B cell (primary cell): ENCODE measurements around the gene UBXN2A. TPM values are rescaled to one million over a fixed set of nuclear protein-coding genes. Genes with fewer than 3 reads are reported as not detected.

Experiments used
- ATAC-seq: fragments of 200-7000 bp; cut with Tn5 transposase; one replicate; pipeline ENCODE4 v1.10.0; 2021; ENCODE audit warnings: low read depth, mild to moderate bottlenecking, moderate number of reproducible peaks, moderate library complexity
- CTCF ChIA-PET: fragments of 350-600 bp; sonication (Branson Sonifier 250); formaldehyde crosslinking; loops from one replicate; lab custom pipeline; 2021; ENCODE audit warnings: antibody characterized with exemption, inconsistent platforms; lab: Charles Lee
- POLR2A ChIA-PET: fragments of 350-600 bp; sonication (Branson Sonifier 250); formaldehyde crosslinking; loops from one replicate; lab custom pipeline; 2021; ENCODE audit warnings: antibody characterized with exemption; lab: Charles Lee
- DNase-seq: peaks from one replicate; pipeline ENCODE4 v3.0.0; 2013
- H2AFZ ChIP-seq: 2 replicates; pipeline ENCODE4 v1.6.1; 2012; ENCODE audit warnings: mild to moderate bottlenecking, low read depth, low read length; ENCODE audit not compliant: insufficient read depth, poor library complexity, severe bottlenecking
- H3K27ac ChIP-seq, 2 donors: 1 replicate in 1 of 2; 2 replicates in 1 of 2; pipeline ENCODE4 v1.5.1; 2012 to 2013; ENCODE audit warnings: low read length in 2 of 2, mild to moderate bottlenecking in 2 of 2, moderate library complexity in 1 of 2
- H3K27me3 ChIP-seq, 4 experiments: fragments of 200-600 bp in 1 of 4; sonication (generic) in 1 of 4; replicated peaks in 1 of 4; 1 replicate in 2 of 4; 2 replicates in 2 of 4; pipeline versions ENCODE4 v1.6.1 to v1.7.0; 2013 to 2016; ENCODE audit warnings: low read length in 3 of 4, mild to moderate bottlenecking in 2 of 4, mixed read lengths in 1 of 4, moderate library complexity in 1 of 4; ENCODE audit not compliant: insufficient read depth in 4 of 4, control insufficient read depth in 3 of 4; ENCODE audit errors: control extremely low read depth in 1 of 4
- H3K36me3 ChIP-seq, 2 experiments: replicated peaks in 1 of 2; 1 replicate in 1 of 2; 2 replicates in 1 of 2; pipeline versions ENCODE4 v1.6.1 to v1.7.1; 2013; ENCODE audit warnings: low read length in 1 of 2; ENCODE audit not compliant: insufficient read depth in 2 of 2, control insufficient read depth in 1 of 2; ENCODE audit errors: control extremely low read depth in 1 of 2, extremely low read depth in 1 of 2
- H3K4me1 ChIP-seq, 2 donors: fragments of 200-600 bp in 1 of 2; sonication (generic) in 1 of 2; 1 replicate in 1 of 2; 2 replicates in 1 of 2; pipeline versions ENCODE4 v1.5.1 to v1.6.1; 2013 to 2017; ENCODE audit warnings: low read length in 2 of 2; ENCODE audit not compliant: control insufficient read depth in 2 of 2, insufficient read depth in 2 of 2
- H3K4me2 ChIP-seq: replicated peaks from 2 replicates; pipeline ENCODE3; 2012; ENCODE audit warnings: mild to moderate bottlenecking, low read depth, low read length; ENCODE audit not compliant: poor library complexity, severe bottlenecking
- H3K4me3 ChIP-seq, 5 experiments: fragments of 200-600 bp in 1 of 5; sonication (generic) in 1 of 5; 1 replicate in 3 of 5; 2 replicates in 2 of 5; pipeline versions ENCODE4 v1.5.1 to v1.7.0; 2011 to 2016; ENCODE audit warnings: low read length in 4 of 5, mild to moderate bottlenecking in 4 of 5, low read depth in 2 of 5, control low read depth in 1 of 5, moderate library complexity in 1 of 5; ENCODE audit not compliant: insufficient read depth in 1 of 5; ENCODE audit errors: control extremely low read depth in 1 of 5, extremely low read depth in 1 of 5
- H3K79me2 ChIP-seq: fragments of 200-600 bp; sonication (generic); one replicate; pipeline ENCODE4 v1.6.0; 2016; ENCODE audit warnings: low read length; ENCODE audit not compliant: control insufficient read depth, insufficient read depth
- H3K9ac ChIP-seq: fragments of 200-600 bp; sonication (generic); 2 replicates; pipeline ENCODE4 v1.6.1; 2017; ENCODE audit warnings: mild to moderate bottlenecking, low read length, moderate library complexity
- H3K9me3 ChIP-seq, 3 donors: one replicate each; pipeline versions ENCODE4 v1.6.1 to v1.7.1; 2013; ENCODE audit warnings: low read length in 2 of 3; ENCODE audit not compliant: control insufficient read depth in 2 of 3, insufficient read depth in 1 of 3; ENCODE audit errors: control extremely low read depth in 1 of 3
- H4K20me1 ChIP-seq: 2 replicates; pipeline ENCODE4 v1.6.0; 2012; ENCODE audit warnings: mild to moderate bottlenecking, low read length; ENCODE audit not compliant: insufficient read depth, control insufficient read depth, poor library complexity, severe bottlenecking
- H3K27ac Mint-ChIP-seq: one replicate; pipeline ENCODE4 v1.8.0; 2021; ENCODE audit warnings: mixed read lengths
- H3K27me3 Mint-ChIP-seq: one replicate; pipeline ENCODE4 v1.8.0; 2021; ENCODE audit warnings: mixed read lengths
- H3K4me1 Mint-ChIP-seq: one replicate; pipeline ENCODE4 v1.8.0; 2021; ENCODE audit warnings: mixed read lengths
- H3K4me3 Mint-ChIP-seq: one replicate; pipeline ENCODE4 v1.8.0; 2021; ENCODE audit warnings: mixed read lengths
- H3K9me3 Mint-ChIP-seq: one replicate; pipeline ENCODE4 v1.8.0; 2022; ENCODE audit warnings: mixed read lengths; ENCODE audit not compliant: insufficient read depth
- CTCF ChIP-seq: fragments of 200-600 bp; IDR thresholded peaks from one replicate; pipeline ENCODE4 v1.8.0; 2022; ENCODE audit warnings: antibody characterized with exemption, mild to moderate bottlenecking
- EZH2 ChIP-seq: IDR thresholded peaks from 2 replicates; pipeline ENCODE4 v1.6.1; 2012; ENCODE audit warnings: borderline replicate concordance, low read depth, mild to moderate bottlenecking, moderate library complexity, low read length; ENCODE audit not compliant: insufficient read depth, poor library complexity, severe bottlenecking
- WGBS: methylation state at CpG from one replicate; pipeline ENCODE4 v1.1.5; 2013; ENCODE audit warnings: missing lambda C conversion rate; ENCODE audit not compliant: insufficient coverage; 5-methylcytosine and 5-hydroxymethylcytosine counted together
- intact Hi-C: fragments of 100-400 bp; cut with micrococcal nuclease; formaldehyde crosslinking; loops from one replicate; pipeline ENCODE4 v1.10.0; 2022
- polyA plus RNA-seq: library from polyadenylated mRNA; depleted of rRNA; stranded (reverse); fragments of >200 nt; gene quantifications from 2 replicates; pipeline ENCODE4 v1.2.3, GENCODE V29; 2012
- total RNA-seq, 2 donors: library from RNA; stranded (reverse); fragments of 120-200 nt in 1 of 2; gene quantifications; 1 replicate in 1 of 2; 2 replicates in 1 of 2; pipeline versions ENCODE4 v1.2.3 to v1.2.4, GENCODE V29; 2013 to 2022

Gene UBXN2A
- total and polyA plus RNA-seq, 2 donors (not counting 1 experiment from before 2014, with no cell fraction given), result 2.8 to 13.4 TPM

GRCh38 chr2:24017711-24018110 lies 77.4 kb downstream of the UBXN2A start:
- H3K27me3 ChIP-seq, result no peaks in the 10 kb centered on the region
- no peak overlapping the region for H3K4me2 ChIP-seq
- TF ChIP-seq EZH2 (no peak), CTCF (no peak)
- H3K4me3 Mint-ChIP-seq, result no peak overlapping the region
- ATAC-seq, result no peak
- no peak overlapping the region for H3K4me3 ChIP-seq
- peaks cover 7% of the 10 kb centered on the region for H3K27me3 Mint-ChIP-seq
- H3K4me1 Mint-ChIP-seq, result no peaks in the 10 kb centered on the region
- DNase-seq, result no peak
- H3K9me3 Mint-ChIP-seq, result no peaks in the 10 kb centered on the region
- no peaks in the 10 kb centered on the region for H3K9me3 ChIP-seq
- ChIA-PET POLR2A (no interaction called here), CTCF (no interaction called here)
- intact Hi-C loops, result no loop called here
- no peak overlapping the region for H3K9ac ChIP-seq
- H3K27ac ChIP-seq, result no peak overlapping the region
- no peaks in the 10 kb centered on the region for H3K4me1 ChIP-seq
- H3K36me3 ChIP-seq, result peaks cover 0 to 2% of the 10 kb centered on the region in 2 experiments
- H4K20me1 ChIP-seq, result no peaks in the 10 kb centered on the region
- WGBS, result 100% methylated on average over 1 of the region's 8 CpGs
- no peak overlapping the region for H2AFZ ChIP-seq
- no peaks in the 10 kb centered on the region for H3K79me2 ChIP-seq
- H3K27ac Mint-ChIP-seq, result no peak overlapping the region

GRCh38 chr2:24018241-24018640 lies 78.0 kb downstream of the UBXN2A start:
- no peaks in the 10 kb centered on the region for H3K79me2 ChIP-seq
- Mint-ChIP-seq H3K27me3 (peaks cover 4% of the 10 kb centered on the region), H3K27ac (no peak overlapping the region), H3K9me3 (no peaks in the 10 kb centered on the region), H3K4me1 (no peaks in the 10 kb centered on the region), H3K4me3 (no peak overlapping the region)
- H3K36me3 ChIP-seq, result peaks cover 2 to 7% of the 10 kb centered on the region in 2 experiments
- intact Hi-C loops, result no loop called here
- H3K9me3 ChIP-seq, result no peaks in the 10 kb centered on the region
- H4K20me1 ChIP-seq, result no peaks in the 10 kb centered on the region
- H3K4me2 ChIP-seq, result no peak overlapping the region
- H3K4me1 ChIP-seq, result no peaks in the 10 kb centered on the region
- no peak overlapping the region for H2AFZ ChIP-seq
- WGBS, result 94% methylated on average over 5 of the region's 9 CpGs
- H3K27ac ChIP-seq, result no peak overlapping the region
- DNase-seq (no peak), ATAC-seq (no peak)
- ChIA-PET POLR2A (no interaction called here), CTCF (no interaction called here)
- no peak overlapping the region for H3K4me3 ChIP-seq
- H3K9ac ChIP-seq, result no peak overlapping the region
- no peaks in the 10 kb centered on the region for H3K27me3 ChIP-seq
- TF ChIP-seq CTCF (no peak), EZH2 (no peak)
